ENCODE results near the gene ZNF593.

DNA sequence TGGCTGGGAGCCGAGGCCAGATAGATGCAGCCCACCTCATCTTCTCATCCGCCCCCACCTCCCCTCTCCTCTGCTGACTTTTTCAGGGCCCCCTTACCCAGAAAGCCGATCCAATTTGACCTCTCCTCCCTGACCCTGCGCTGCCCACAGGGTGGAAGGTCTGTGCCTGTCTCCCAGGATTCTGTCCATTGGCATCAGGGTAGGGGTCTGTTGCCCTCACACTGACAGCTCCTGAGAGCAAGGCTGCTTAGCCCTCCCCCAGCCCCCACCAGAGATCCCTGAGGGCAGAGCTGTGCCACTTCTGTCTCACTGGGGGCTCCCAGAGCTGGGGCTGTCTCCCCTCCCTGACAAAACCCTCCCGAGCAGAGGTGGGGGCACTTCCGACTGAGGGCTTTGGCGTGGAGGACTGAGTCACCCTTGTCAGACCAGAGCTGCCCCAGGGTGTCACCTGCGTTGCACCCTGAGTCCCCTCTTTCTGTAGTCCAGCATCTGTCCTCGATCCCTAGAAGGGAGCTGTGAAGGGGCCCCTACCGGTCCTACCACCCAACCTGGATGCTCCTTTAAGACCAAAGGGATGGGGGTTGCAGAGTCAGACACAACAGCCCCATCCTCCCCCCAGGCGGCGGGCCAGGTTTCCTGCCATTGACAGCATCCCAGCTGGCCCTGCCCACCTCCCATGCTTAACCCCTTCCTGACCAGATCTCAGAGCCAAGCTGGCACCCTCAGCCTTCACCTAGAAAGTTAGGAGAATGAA is 13.2 kb upstream of the ZNF593 start:
- TF ChIP-seq, protein P1, sequence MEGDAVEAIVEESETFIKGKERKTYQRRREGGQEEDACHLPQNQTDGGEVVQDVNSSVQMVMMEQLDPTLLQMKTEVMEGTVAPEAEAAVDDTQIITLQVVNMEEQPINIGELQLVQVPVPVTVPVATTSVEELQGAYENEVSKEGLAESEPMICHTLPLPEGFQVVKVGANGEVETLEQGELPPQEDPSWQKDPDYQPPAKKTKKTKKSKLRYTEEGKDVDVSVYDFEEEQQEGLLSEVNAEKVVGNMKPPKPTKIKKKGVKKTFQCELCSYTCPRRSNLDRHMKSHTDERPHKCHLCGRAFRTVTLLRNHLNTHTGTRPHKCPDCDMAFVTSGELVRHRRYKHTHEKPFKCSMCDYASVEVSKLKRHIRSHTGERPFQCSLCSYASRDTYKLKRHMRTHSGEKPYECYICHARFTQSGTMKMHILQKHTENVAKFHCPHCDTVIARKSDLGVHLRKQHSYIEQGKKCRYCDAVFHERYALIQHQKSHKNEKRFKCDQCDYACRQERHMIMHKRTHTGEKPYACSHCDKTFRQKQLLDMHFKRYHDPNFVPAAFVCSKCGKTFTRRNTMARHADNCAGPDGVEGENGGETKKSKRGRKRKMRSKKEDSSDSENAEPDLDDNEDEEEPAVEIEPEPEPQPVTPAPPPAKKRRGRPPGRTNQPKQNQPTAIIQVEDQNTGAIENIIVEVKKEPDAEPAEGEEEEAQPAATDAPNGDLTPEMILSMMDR (conservative IDR thresholded peaks at IDR 0.05; ENCODE audit: low read depth in 2 of 2) = no peak
- TF ChIP-seq JUNB (IDR thresholded peaks at IDR 0.05; ENCODE audit: unreplicated experiment) (no peak), EZH2 (IDR thresholded peaks at IDR 0.05; ENCODE audit: low read depth, unreplicated experiment) (no peak)
- TF ChIP-seq, protein P2, sequence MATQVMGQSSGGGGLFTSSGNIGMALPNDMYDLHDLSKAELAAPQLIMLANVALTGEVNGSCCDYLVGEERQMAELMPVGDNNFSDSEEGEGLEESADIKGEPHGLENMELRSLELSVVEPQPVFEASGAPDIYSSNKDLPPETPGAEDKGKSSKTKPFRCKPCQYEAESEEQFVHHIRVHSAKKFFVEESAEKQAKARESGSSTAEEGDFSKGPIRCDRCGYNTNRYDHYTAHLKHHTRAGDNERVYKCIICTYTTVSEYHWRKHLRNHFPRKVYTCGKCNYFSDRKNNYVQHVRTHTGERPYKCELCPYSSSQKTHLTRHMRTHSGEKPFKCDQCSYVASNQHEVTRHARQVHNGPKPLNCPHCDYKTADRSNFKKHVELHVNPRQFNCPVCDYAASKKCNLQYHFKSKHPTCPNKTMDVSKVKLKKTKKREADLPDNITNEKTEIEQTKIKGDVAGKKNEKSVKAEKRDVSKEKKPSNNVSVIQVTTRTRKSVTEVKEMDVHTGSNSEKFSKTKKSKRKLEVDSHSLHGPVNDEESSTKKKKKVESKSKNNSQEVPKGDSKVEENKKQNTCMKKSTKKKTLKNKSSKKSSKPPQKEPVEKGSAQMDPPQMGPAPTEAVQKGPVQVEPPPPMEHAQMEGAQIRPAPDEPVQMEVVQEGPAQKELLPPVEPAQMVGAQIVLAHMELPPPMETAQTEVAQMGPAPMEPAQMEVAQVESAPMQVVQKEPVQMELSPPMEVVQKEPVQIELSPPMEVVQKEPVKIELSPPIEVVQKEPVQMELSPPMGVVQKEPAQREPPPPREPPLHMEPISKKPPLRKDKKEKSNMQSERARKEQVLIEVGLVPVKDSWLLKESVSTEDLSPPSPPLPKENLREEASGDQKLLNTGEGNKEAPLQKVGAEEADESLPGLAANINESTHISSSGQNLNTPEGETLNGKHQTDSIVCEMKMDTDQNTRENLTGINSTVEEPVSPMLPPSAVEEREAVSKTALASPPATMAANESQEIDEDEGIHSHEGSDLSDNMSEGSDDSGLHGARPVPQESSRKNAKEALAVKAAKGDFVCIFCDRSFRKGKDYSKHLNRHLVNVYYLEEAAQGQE (IDR thresholded peaks at IDR 0.05; ENCODE audit: unreplicated experiment) = no peak
